Osteocyte (in vitro differentiated cells): ENCODE data around the gene SH3GLB1. TPM values are rescaled to one million over a fixed set of nuclear protein-coding genes. Genes with fewer than 3 reads are reported as not detected.
A peak's percentile ranks its signal among the peaks of the same experiment; 100 is the strongest.
"Not testable (repeated sequence)": the region's sequence is repeated elsewhere in the genome, so short reads cannot be mapped to it uniquely, and the experiment has no call there.

Experiments
- DNase-seq: peaks from one replicate; pipeline ENCODE4 v3.0.0; 2021; ENCODE audit warnings: mixed read lengths; ENCODE audit not compliant: unreplicated experiment; ENCODE audit errors: extremely low spot score
- H3K27ac Mint-ChIP-seq: one replicate; pipeline ENCODE4 v1.8.0; 2021; ENCODE audit warnings: mild to moderate bottlenecking, mixed read lengths; ENCODE audit not compliant: unreplicated experiment
- H3K27me3 Mint-ChIP-seq: one replicate; pipeline ENCODE4 v1.8.0; 2021; ENCODE audit warnings: mixed read lengths; ENCODE audit not compliant: unreplicated experiment
- H3K36me3 Mint-ChIP-seq: one replicate; pipeline ENCODE4 v1.8.0; 2021; ENCODE audit warnings: mixed read lengths; ENCODE audit not compliant: unreplicated experiment
- H3K4me1 Mint-ChIP-seq: one replicate; pipeline ENCODE4 v1.8.0; 2021; ENCODE audit warnings: mixed read lengths; ENCODE audit not compliant: unreplicated experiment
- H3K4me3 Mint-ChIP-seq: one replicate; pipeline ENCODE4 v1.8.0; 2021; ENCODE audit warnings: mild to moderate bottlenecking, moderate library complexity, mixed read lengths; ENCODE audit not compliant: unreplicated experiment
- H3K9me3 Mint-ChIP-seq: one replicate; pipeline ENCODE4 v1.8.0; 2021; ENCODE audit warnings: mixed read lengths; ENCODE audit not compliant: unreplicated experiment
- total RNA-seq: library from RNA; stranded (reverse); gene quantifications from 2 replicates; pipeline ENCODE4 v1.2.1, GENCODE V29; 2021
- TF ChIP-seq, protein P1 (sequence below): fragments of 200-600 bp; sonication (generic); IDR thresholded peaks from 2 replicates; pipeline ENCODE4 v1.5.0; 2021; ENCODE audit warnings: antibody characterized with exemption, mild to moderate bottlenecking, moderate library complexity

The SH3GLB1 gene
- total RNA-seq, 1 donor from 2014 or later, result 80.5 TPM

- H3K27me3 Mint-ChIP-seq, result peaks cover 13% of the 10 kb centered on the region
- H3K4me1 Mint-ChIP-seq, result peaks cover 10% of the 10 kb centered on the region
- H3K4me3 Mint-ChIP-seq, result no peak overlapping the region
- DNase-seq, result no peak
- TF ChIP-seq, protein P1, sequence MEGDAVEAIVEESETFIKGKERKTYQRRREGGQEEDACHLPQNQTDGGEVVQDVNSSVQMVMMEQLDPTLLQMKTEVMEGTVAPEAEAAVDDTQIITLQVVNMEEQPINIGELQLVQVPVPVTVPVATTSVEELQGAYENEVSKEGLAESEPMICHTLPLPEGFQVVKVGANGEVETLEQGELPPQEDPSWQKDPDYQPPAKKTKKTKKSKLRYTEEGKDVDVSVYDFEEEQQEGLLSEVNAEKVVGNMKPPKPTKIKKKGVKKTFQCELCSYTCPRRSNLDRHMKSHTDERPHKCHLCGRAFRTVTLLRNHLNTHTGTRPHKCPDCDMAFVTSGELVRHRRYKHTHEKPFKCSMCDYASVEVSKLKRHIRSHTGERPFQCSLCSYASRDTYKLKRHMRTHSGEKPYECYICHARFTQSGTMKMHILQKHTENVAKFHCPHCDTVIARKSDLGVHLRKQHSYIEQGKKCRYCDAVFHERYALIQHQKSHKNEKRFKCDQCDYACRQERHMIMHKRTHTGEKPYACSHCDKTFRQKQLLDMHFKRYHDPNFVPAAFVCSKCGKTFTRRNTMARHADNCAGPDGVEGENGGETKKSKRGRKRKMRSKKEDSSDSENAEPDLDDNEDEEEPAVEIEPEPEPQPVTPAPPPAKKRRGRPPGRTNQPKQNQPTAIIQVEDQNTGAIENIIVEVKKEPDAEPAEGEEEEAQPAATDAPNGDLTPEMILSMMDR, result no peak
- H3K9me3 Mint-ChIP-seq, result no peaks in the 10 kb centered on the region
- H3K27ac Mint-ChIP-seq, result no peak overlapping the region
- peaks cover 2% of the 10 kb centered on the region for H3K36me3 Mint-ChIP-seq
Measured at GRCh38 chr1:86695400-86695799, 9.0 kb upstream of the SH3GLB1 start.

GRCh38 chr1:86696522-86696921 lies 7.9 kb upstream of the SH3GLB1 start:
- H3K36me3 Mint-ChIP-seq, result peaks cover 2% of the 10 kb centered on the region
- no peaks in the 10 kb centered on the region for H3K9me3 Mint-ChIP-seq
- peak overlapping the region; percentile 32 for H3K27ac Mint-ChIP-seq
- TF ChIP-seq, protein P1, result no peak
- peaks cover 11% of the 10 kb centered on the region for H3K27me3 Mint-ChIP-seq
- peaks cover 10% of the 10 kb centered on the region for H3K4me1 Mint-ChIP-seq
- H3K4me3 Mint-ChIP-seq, result no peak overlapping the region
- DNase-seq, result no peak

DNA sequence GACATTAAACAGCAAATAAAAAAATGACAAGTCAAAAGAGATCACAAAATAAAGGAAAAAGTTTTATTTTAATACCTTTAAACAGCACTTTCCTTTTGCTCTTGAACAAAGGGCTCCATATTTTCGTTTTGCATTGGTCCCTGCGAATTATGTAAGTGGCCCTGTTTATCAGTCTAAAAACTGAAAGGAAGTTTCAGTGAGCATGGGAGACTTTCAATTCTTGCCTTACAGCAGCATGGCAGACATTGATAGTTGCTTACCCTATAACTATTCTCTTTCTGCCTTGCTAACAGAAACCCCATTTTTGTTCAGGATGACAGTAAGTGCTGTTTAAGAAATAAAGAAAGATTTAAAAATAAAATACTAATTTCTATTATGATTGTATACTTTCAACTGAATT lies 5.2 kb upstream of the SH3GLB1 start:
- DNase-seq, result no peak
- H3K27me3 Mint-ChIP-seq, result peaks cover 4% of the 10 kb centered on the region
- H3K4me1 Mint-ChIP-seq, result peaks cover 18% of the 10 kb centered on the region
- H3K27ac Mint-ChIP-seq, result no peak overlapping the region
- peaks cover 2% of the 10 kb centered on the region for H3K36me3 Mint-ChIP-seq
- H3K4me3 Mint-ChIP-seq, result no peak overlapping the region
- no peaks in the 10 kb centered on the region for H3K9me3 Mint-ChIP-seq
- TF ChIP-seq, protein P1, result no peak

GRCh38 chr1:86701731-86702130 lies 2.6 kb upstream of the SH3GLB1 start:
- H3K36me3 Mint-ChIP-seq, result peaks cover 2% of the 10 kb centered on the region
- H3K27ac Mint-ChIP-seq, result no peak overlapping the region
- no peaks in the 10 kb centered on the region for H3K9me3 Mint-ChIP-seq
- TF ChIP-seq, protein P1, result no peak
- peaks cover 3% of the 10 kb centered on the region for H3K27me3 Mint-ChIP-seq
- peaks cover 17% of the 10 kb centered on the region for H3K4me1 Mint-ChIP-seq
- no peak overlapping the region for H3K4me3 Mint-ChIP-seq
- no peak for DNase-seq

DNA sequence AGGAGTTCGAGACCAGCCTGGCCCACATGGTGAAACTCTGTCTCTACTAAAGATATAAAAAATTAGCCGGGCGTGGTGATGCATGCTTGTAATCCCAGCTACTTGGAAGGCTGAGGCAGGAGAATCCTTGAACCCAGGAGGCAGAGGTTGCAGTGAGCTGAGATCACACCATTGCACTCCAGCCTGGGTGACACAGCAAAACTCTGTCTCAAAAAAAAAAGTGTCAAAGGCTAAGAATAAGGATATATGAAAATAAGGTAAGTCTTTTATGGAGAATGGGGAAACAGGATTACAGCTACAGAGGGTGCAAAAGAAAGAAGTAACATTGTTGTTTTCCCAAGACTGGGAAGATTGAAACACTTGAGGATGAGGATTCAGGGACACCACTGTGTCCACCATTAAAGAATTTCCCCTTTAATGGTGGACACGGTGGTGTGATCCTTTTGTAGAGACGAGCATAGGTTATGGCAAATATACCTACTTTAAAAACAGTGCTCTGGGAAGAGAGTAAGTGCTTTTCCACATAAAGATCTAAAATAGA lies 1.4 kb upstream of the SH3GLB1 start:
- not testable (repeated sequence) for H3K27ac Mint-ChIP-seq, H3K9me3 Mint-ChIP-seq, DNase-seq, H3K27me3 Mint-ChIP-seq, H3K36me3 Mint-ChIP-seq, H3K4me3 Mint-ChIP-seq
- peaks cover 27% of the 10 kb centered on the region for H3K4me1 Mint-ChIP-seq
